Fibroblast of mammary gland (primary cell): Measurements from ENCODE around the gene RIPOR3.
A peak's percentile ranks its signal among the peaks of the same experiment; 100 is the strongest.

Experiments
- DNase-seq: peaks from one replicate; pipeline ENCODE4 v3.0.0-alpha.2; 2010; ENCODE audit warnings: low read depth
- H3K4me3 ChIP-seq: 2 replicates; pipeline ENCODE4 v1.5.1; 2011; ENCODE audit warnings: low read depth, mild to moderate bottlenecking, low read length, moderate library complexity; ENCODE audit not compliant: control insufficient read depth
- TF ChIP-seq, protein P1 (sequence below): conservative IDR thresholded peaks from 2 replicates; pipeline ENCODE4 v1.5.1; 2011; ENCODE audit warnings: low read depth, low read length, inconsistent platforms; ENCODE audit not compliant: control insufficient read depth, insufficient read depth

RIPOR3 gene

GRCh38 chr20:50723672-50724071 is 32.3 kb upstream of the RIPOR3 start:
- H3K4me3 ChIP-seq: no peak overlapping the region
- DNase-seq: no peak
- TF ChIP-seq, protein P1, sequence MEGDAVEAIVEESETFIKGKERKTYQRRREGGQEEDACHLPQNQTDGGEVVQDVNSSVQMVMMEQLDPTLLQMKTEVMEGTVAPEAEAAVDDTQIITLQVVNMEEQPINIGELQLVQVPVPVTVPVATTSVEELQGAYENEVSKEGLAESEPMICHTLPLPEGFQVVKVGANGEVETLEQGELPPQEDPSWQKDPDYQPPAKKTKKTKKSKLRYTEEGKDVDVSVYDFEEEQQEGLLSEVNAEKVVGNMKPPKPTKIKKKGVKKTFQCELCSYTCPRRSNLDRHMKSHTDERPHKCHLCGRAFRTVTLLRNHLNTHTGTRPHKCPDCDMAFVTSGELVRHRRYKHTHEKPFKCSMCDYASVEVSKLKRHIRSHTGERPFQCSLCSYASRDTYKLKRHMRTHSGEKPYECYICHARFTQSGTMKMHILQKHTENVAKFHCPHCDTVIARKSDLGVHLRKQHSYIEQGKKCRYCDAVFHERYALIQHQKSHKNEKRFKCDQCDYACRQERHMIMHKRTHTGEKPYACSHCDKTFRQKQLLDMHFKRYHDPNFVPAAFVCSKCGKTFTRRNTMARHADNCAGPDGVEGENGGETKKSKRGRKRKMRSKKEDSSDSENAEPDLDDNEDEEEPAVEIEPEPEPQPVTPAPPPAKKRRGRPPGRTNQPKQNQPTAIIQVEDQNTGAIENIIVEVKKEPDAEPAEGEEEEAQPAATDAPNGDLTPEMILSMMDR: no peak

GRCh38 chr20:50722424-50723155 is 31.2 kb upstream of the RIPOR3 start:
- no peak overlapping the region for H3K4me3 ChIP-seq
- TF ChIP-seq, protein P1: no peak
- DNase-seq: no peak

DNA sequence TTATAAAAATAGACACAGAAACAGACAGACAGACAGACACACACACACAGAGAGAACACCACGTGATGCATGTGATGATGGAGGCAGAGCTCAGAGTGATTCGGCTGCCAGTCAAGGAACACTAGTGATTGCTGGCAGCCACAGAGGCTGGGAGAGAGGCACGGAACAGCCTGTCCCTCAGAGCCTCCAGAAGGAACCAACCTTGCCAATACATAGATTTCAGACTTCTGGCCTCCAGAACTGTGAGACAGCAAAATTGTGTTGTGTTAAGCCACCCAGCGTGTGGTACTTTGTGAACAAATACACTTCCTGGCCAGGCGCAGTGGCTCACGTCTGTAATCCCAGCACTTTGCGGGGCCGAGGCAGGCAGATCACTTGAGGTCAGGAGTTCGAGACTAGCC is 30.5 kb upstream of the RIPOR3 start:
- TF ChIP-seq, protein P1: no peak
- no peak overlapping the region for H3K4me3 ChIP-seq
- DNase-seq: peak; percentile 59

- no peak overlapping the region for H3K4me3 ChIP-seq
- TF ChIP-seq, protein P1: peak; percentile 8
- DNase-seq: no peak
Observed at GRCh38 chr20:50720582-50720981, 29.2 kb upstream of the RIPOR3 start.

DNA sequence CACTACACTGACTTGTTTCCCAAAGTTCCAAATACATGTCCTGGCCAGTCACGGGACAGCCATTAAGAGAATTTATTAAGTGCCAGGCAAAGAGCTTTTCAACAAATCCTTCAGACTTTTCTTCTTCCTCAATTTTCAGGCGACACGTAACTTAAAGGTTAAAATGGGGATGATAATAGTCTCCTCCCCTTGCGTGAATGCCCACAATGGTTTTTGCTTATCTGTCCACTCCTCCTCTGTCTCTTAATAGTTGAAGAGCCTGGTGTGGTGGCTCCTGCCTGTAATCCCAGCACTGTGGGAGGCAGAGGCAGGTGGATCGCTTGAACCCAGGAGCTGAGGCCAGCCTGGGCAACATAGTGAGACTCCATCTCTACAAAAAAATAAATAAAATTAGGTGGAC is 28.7 kb upstream of the RIPOR3 start:
- H3K4me3 ChIP-seq: no peak overlapping the region
- DNase-seq: no peak
- TF ChIP-seq, protein P1: no peak

DNA sequence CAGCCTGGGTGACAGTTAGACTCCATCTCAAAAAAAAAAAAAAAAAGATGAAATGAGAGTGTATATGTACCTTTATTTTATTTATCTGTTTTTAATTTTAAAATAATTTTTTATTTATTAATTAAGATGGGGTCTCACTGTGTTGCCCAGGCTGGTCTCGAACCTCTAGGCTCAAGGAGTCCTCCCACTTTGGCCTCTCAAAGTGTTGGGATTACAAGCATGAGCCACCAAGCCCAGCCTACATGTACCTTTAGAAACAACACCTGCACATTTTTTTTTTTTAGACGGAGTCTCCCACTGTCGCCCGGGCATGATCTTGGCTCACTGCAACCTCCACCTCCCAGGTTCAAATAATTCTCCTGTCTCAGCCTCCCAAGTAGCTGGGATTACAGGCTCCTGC is 28.0 kb upstream of the RIPOR3 start:
- DNase-seq: no peak
- TF ChIP-seq, protein P1: no peak

DNA sequence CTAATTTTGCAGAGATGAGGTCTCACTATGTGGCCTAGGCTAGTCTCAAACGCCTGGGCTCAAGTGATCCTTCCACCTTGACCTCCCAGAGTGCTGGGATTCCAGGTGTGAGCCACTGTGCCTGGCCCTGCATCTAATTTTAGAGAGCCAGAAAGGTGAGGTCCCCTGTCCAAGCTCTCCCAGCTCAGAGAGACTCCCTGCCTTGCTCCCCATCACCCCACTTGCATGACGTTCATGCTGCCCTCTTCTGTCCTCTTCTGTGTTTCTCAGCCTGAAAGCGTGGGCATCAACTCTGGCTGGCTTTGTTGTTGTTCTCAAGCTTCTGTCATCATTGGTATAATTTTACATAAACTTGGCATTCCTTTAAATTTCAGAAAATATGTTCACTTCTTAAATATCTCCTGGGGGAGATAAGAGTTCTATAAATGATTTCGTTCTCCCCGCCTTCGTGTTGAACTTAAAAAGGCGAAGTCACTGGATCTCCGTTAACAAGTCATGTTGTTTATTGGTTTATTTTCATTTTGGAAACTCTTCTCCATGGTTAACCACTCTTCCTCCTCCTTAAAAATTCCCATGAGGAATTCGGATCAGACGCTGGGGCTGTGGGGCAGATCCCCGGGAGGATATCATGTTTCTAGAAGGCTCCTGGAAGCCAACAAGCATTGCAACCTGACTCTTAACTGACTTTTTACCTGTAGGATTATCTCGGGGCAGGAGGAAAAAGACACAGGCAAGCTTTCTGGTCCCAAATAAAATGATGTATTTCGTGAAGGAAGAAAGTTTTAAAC is 26.8 kb upstream of the RIPOR3 start:
- H3K4me3 ChIP-seq: no peak overlapping the region
- TF ChIP-seq, protein P1: no peak
- peak; percentile 46 for DNase-seq

More for the DNA sequence above, 28.0 kb upstream of the RIPOR3 start:
- H3K4me3 ChIP-seq: no peak overlapping the region
